ENCODE results near the gene UBE2J1. TPM values are rescaled to one million over a fixed set of nuclear protein-coding genes. Genes with fewer than 3 reads are reported as not detected.

Gene UBE2J1
- total RNA-seq, 1 donor from 2014 or later, result 25.0 TPM

- no peak for DNase-seq
These were observed 65.0 kb downstream of the UBE2J1 start for GRCh38 chr6:89287351-89288028.

GRCh38 chr6:89286516-89286915 is 66.0 kb downstream of the UBE2J1 start:
- no peak for DNase-seq

DNA sequence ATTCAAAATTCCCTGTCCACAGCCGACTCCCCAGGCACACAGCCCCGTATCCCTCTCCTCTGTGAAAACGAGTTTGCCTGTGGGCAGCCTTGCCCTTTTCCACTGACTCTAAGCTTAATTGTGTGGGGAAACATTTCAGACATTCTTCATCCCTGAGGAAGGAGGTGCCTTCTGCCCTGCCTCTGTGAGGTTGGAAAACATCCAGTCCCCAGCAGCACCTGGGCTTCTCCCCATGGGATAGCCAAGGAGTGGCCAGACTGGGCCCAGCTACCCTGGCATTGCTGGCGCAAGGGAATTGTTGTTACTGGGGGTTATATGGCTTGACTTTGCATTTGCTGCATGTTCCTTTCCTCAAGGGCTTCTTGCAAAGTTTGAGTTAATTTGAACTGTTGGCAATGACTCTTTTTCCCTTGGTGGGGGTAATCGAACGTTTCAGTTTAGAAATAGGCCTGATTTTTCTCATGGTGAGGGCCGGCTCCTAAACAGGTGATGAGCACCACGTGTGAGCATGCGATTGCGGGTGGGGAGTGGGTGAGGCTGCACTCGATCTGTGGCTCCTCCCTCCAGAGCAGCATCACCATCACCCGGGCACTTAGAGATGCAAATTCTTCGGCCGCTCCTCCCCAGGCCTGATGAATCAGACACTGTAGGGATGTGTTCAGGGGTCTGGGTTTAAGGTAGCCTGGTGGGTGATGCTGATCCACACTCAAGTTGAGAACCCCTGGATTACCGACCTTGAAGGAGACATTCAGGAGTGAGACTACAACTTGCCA is 67.4 kb downstream of the UBE2J1 start:
- DNase-seq, result no peak

GRCh38 chr6:89284081-89284480 is 68.4 kb downstream of the UBE2J1 start:
- no peak for DNase-seq

DNA sequence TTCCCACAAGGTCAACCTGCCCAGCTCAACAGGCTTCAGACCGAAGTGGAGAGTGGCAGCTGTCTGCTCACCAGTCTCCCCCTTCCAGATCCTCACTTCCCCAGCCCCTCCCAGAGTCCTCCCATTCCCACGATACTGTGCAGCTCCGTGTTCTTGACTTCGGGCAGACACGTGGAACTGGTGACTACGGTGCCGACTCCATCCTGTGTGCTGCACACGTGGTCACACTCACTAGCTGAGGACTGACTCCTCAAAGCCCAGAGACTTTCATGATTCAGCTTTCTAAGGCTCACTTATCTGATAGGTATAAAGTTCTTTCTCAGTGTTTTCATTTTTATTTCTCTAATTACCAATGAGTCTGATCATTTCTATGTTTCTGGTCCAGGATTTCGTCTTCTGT is 69.8 kb downstream of the UBE2J1 start:
- no peak for DNase-seq

GRCh38 chr6:89281779-89282246 is 70.7 kb downstream of the UBE2J1 start:
- no peak for DNase-seq

GRCh38 chr6:89278956-89279355 is 73.6 kb downstream of the UBE2J1 start:
- DNase-seq, result no peak

Other genes starting within 250 kb of the UBE2J1 start
- 3.8 TPM for gene SRSF12, start 234.7 kb downstream of the UBE2J1 start, total RNA-seq
- gene PM20D2, start 206.7 kb downstream of the UBE2J1 start, total RNA-seq, result 21.1 TPM
- 0.20 TPM for gene GABRR1, start 135.4 kb downstream of the UBE2J1 start, total RNA-seq
- gene GABRR2, start 37.4 kb downstream of the UBE2J1 start, total RNA-seq, result 0.79 TPM
- 13.9 TPM for gene RRAGD, start 59.6 kb upstream of the UBE2J1 start, total RNA-seq
- 8.8 TPM for gene ANKRD6, start 80.4 kb upstream of the UBE2J1 start, total RNA-seq

Data from skin of body (tissue), 2 donors.